Measurements from ENCODE around the gene RITA1.
"Not testable (repeated sequence)": the region's sequence is repeated elsewhere in the genome, so short reads cannot be mapped to it uniquely, and the experiment has no call there.

RITA1 gene

GRCh38 chr12:113197518-113198077, 12.1 kb downstream of the RITA1 start:
- no peak overlapping the region for H3K4me3 ChIP-seq (ENCODE audit: low read depth in 1 of 2, low read length in 2 of 2)
- no peaks in the 10 kb centered on the region for H3K36me3 ChIP-seq (ENCODE audit: control insufficient read depth in 1 of 2, insufficient read depth in 2 of 2, low read length in 2 of 2)
- H3K27me3 ChIP-seq (ENCODE audit: low read depth, low read length): no peaks in the 10 kb centered on the region
- H3K27ac ChIP-seq (ENCODE audit: low read length): no peak overlapping the region
- no peaks in the 10 kb centered on the region for H3K4me1 ChIP-seq (ENCODE audit: control insufficient read depth in 1 of 2, insufficient read depth in 2 of 2, low read length in 2 of 2)
- H3K9me3 ChIP-seq (ENCODE audit: control insufficient read depth in 1 of 2, low read length in 2 of 2): no peaks in the 10 kb centered on the region

- Histone ChIP-seq H3K9me3 (ENCODE audit: control insufficient read depth in 1 of 2, low read length in 2 of 2) (no peaks in the 10 kb centered on the region), H3K27ac (ENCODE audit: low read length) (no peak overlapping the region), H3K4me3 (ENCODE audit: low read depth in 1 of 2, low read length in 2 of 2) (no peak overlapping the region), H3K4me1 (ENCODE audit: control insufficient read depth in 1 of 2, insufficient read depth in 2 of 2, low read length in 2 of 2) (no peaks in the 10 kb centered on the region), H3K27me3 (ENCODE audit: low read depth, low read length) (no peaks in the 10 kb centered on the region), H3K36me3 (ENCODE audit: control insufficient read depth in 1 of 2, insufficient read depth in 2 of 2, low read length in 2 of 2) (no peaks in the 10 kb centered on the region)
These were observed 12.8 kb downstream of the RITA1 start for GRCh38 chr12:113198296-113198695.

- no peaks in the 10 kb centered on the region for H3K27me3 ChIP-seq (ENCODE audit: low read depth, low read length)
- no peak overlapping the region for H3K4me3 ChIP-seq (ENCODE audit: low read depth in 1 of 2, low read length in 2 of 2)
- no peaks in the 10 kb centered on the region for H3K36me3 ChIP-seq (ENCODE audit: control insufficient read depth in 1 of 2, insufficient read depth in 2 of 2, low read length in 2 of 2)
- no peaks in the 10 kb centered on the region for H3K9me3 ChIP-seq (ENCODE audit: control insufficient read depth in 1 of 2, low read length in 2 of 2)
- H3K27ac ChIP-seq (ENCODE audit: low read length): no peak overlapping the region
- H3K4me1 ChIP-seq (ENCODE audit: control insufficient read depth in 1 of 2, insufficient read depth in 2 of 2, low read length in 2 of 2): no peaks in the 10 kb centered on the region
These were observed 14.7 kb downstream of the RITA1 start for GRCh38 chr12:113200021-113200797.

GRCh38 chr12:113201187-113202177, 16.0 kb downstream of the RITA1 start:
- no peaks in the 10 kb centered on the region for H3K27me3 ChIP-seq (ENCODE audit: low read depth, low read length)
- no peaks in the 10 kb centered on the region for H3K36me3 ChIP-seq (ENCODE audit: control insufficient read depth in 1 of 2, insufficient read depth in 2 of 2, low read length in 2 of 2)
- H3K4me1 ChIP-seq (ENCODE audit: control insufficient read depth in 1 of 2, insufficient read depth in 2 of 2, low read length in 2 of 2): no peaks in the 10 kb centered on the region
- H3K27ac ChIP-seq (ENCODE audit: low read length): no peak overlapping the region
- no peak overlapping the region for H3K4me3 ChIP-seq (ENCODE audit: low read depth in 1 of 2, low read length in 2 of 2)
- H3K9me3 ChIP-seq (ENCODE audit: control insufficient read depth in 1 of 2, low read length in 2 of 2): no peaks in the 10 kb centered on the region

GRCh38 chr12:113202300-113203075, 17.0 kb downstream of the RITA1 start:
- Histone ChIP-seq H3K36me3 (ENCODE audit: control insufficient read depth in 1 of 2, insufficient read depth in 2 of 2, low read length in 2 of 2) (no peaks in the 10 kb centered on the region), H3K4me1 (ENCODE audit: control insufficient read depth in 1 of 2, insufficient read depth in 2 of 2, low read length in 2 of 2) (no peaks in the 10 kb centered on the region), H3K27me3 (ENCODE audit: low read depth, low read length) (no peaks in the 10 kb centered on the region), H3K27ac (ENCODE audit: low read length) (no peak overlapping the region), H3K9me3 (ENCODE audit: control insufficient read depth in 1 of 2, low read length in 2 of 2) (no peaks in the 10 kb centered on the region), H3K4me3 (ENCODE audit: low read depth in 1 of 2, low read length in 2 of 2) (no peak overlapping the region)

- Histone ChIP-seq H3K27me3 (ENCODE audit: low read depth, low read length) (no peaks in the 10 kb centered on the region), H3K36me3 (ENCODE audit: control insufficient read depth in 1 of 2, insufficient read depth in 2 of 2, low read length in 2 of 2) (no peaks in the 10 kb centered on the region), H3K27ac (ENCODE audit: low read length) (no peak overlapping the region), H3K4me1 (ENCODE audit: control insufficient read depth in 1 of 2, insufficient read depth in 2 of 2, low read length in 2 of 2) (no peaks in the 10 kb centered on the region), H3K4me3 (ENCODE audit: low read depth in 1 of 2, low read length in 2 of 2) (no peak overlapping the region), H3K9me3 (ENCODE audit: control insufficient read depth in 1 of 2, low read length in 2 of 2) (no peaks in the 10 kb centered on the region)
These were observed 18.6 kb downstream of the RITA1 start for GRCh38 chr12:113203852-113204760.

GRCh38 chr12:113204804-113205203, 19.3 kb downstream of the RITA1 start:
- no peak overlapping the region for H3K27ac ChIP-seq (ENCODE audit: low read length)

GRCh38 chr12:113206802-113207201, 21.3 kb downstream of the RITA1 start:
- not testable (repeated sequence) for H3K4me1 ChIP-seq (ENCODE audit: control insufficient read depth in 1 of 2, insufficient read depth in 2 of 2, low read length in 2 of 2); H3K4me3 ChIP-seq (ENCODE audit: low read depth in 1 of 2, low read length in 2 of 2); H3K27me3 ChIP-seq (ENCODE audit: low read depth, low read length); H3K36me3 ChIP-seq (ENCODE audit: control insufficient read depth in 1 of 2, insufficient read depth in 2 of 2, low read length in 2 of 2); H3K27ac ChIP-seq (ENCODE audit: low read length); H3K9me3 ChIP-seq (ENCODE audit: control insufficient read depth in 1 of 2, low read length in 2 of 2)

More at GRCh38 chr12:113204804-113205203, 19.3 kb downstream of the RITA1 start:
- Histone ChIP-seq H3K36me3 (ENCODE audit: control insufficient read depth in 1 of 2, insufficient read depth in 2 of 2, low read length in 2 of 2) (no peaks in the 10 kb centered on the region), H3K27me3 (ENCODE audit: low read depth, low read length) (no peaks in the 10 kb centered on the region), H3K9me3 (ENCODE audit: control insufficient read depth in 1 of 2, low read length in 2 of 2) (no peaks in the 10 kb centered on the region), H3K4me1 (ENCODE audit: control insufficient read depth in 1 of 2, insufficient read depth in 2 of 2, low read length in 2 of 2) (no peaks in the 10 kb centered on the region), H3K4me3 (ENCODE audit: low read depth in 1 of 2, low read length in 2 of 2) (no peak overlapping the region)

GRCh38 chr12:113207613-113208040, 22.1 kb downstream of the RITA1 start:
- H3K4me1 ChIP-seq (ENCODE audit: control insufficient read depth in 1 of 2, insufficient read depth in 2 of 2, low read length in 2 of 2): no peaks in the 10 kb centered on the region
- H3K27me3 ChIP-seq (ENCODE audit: low read depth, low read length): no peaks in the 10 kb centered on the region
- no peak overlapping the region for H3K4me3 ChIP-seq (ENCODE audit: low read depth in 1 of 2, low read length in 2 of 2)
- no peaks in the 10 kb centered on the region for H3K9me3 ChIP-seq (ENCODE audit: control insufficient read depth in 1 of 2, low read length in 2 of 2)
- H3K27ac ChIP-seq (ENCODE audit: low read length): no peak overlapping the region
- H3K36me3 ChIP-seq (ENCODE audit: control insufficient read depth in 1 of 2, insufficient read depth in 2 of 2, low read length in 2 of 2): no peaks in the 10 kb centered on the region
